ENCODE data around the gene THBS2.

GRCh38 chr6:169253337-169254238 is at the start of gene THBS2:
- no peak for TF ChIP-seq CTCF (IDR thresholded peaks at IDR 0.05)
- no peak for TF ChIP-seq EZH2phosphoT487 (IDR thresholded peaks at IDR 0.05)
- TF ChIP-seq EZH2 (IDR thresholded peaks at IDR 0.05) = peak; percentile 64
